ENCODE measurements around the gene MACROD2.

The MACROD2 gene

GRCh38 chr20:15379681-15380296 is 1384.5 kb downstream of the MACROD2 start:
- no peaks in the 10 kb centered on the region for H3K4me1 ChIP-seq (ENCODE audit: control insufficient read depth in 1 of 2, insufficient read depth in 1 of 2, low read depth in 1 of 2, low read length in 1 of 2)
- H3K4me3 ChIP-seq (ENCODE audit: low read depth in 1 of 2, low read length in 1 of 2), result no peak overlapping the region
- TF ChIP-seq CTCF (IDR thresholded peaks at IDR 0.05), result no peak
- no peaks in the 10 kb centered on the region for H3K9me3 ChIP-seq
- H3K27ac ChIP-seq, result no peak overlapping the region
- H3K27me3 ChIP-seq, result no peaks in the 10 kb centered on the region
- no peaks in the 10 kb centered on the region for H3K36me3 ChIP-seq

- TF ChIP-seq CTCF (IDR thresholded peaks at IDR 0.05), result no peak
- H3K27me3 ChIP-seq, result no peaks in the 10 kb centered on the region
- H3K9me3 ChIP-seq, result no peaks in the 10 kb centered on the region
- H3K27ac ChIP-seq, result no peak overlapping the region
- H3K4me1 ChIP-seq (ENCODE audit: control insufficient read depth in 1 of 2, insufficient read depth in 1 of 2, low read depth in 1 of 2, low read length in 1 of 2), result no peaks in the 10 kb centered on the region
- no peaks in the 10 kb centered on the region for H3K36me3 ChIP-seq
- no peak overlapping the region for H3K4me3 ChIP-seq (ENCODE audit: low read depth in 1 of 2, low read length in 1 of 2)
These were observed 1385.5 kb downstream of the MACROD2 start for GRCh38 chr20:15380770-15381169.

GRCh38 chr20:15387228-15387627 is 1391.9 kb downstream of the MACROD2 start:
- TF ChIP-seq CTCF (IDR thresholded peaks at IDR 0.05), result no peak
- H3K27me3 ChIP-seq, result no peaks in the 10 kb centered on the region
- H3K27ac ChIP-seq, result no peak overlapping the region
- no peaks in the 10 kb centered on the region for H3K9me3 ChIP-seq
- H3K4me3 ChIP-seq (ENCODE audit: low read depth in 1 of 2, low read length in 1 of 2), result no peak overlapping the region
- H3K4me1 ChIP-seq (ENCODE audit: control insufficient read depth in 1 of 2, insufficient read depth in 1 of 2, low read depth in 1 of 2, low read length in 1 of 2), result no peaks in the 10 kb centered on the region
- H3K36me3 ChIP-seq, result no peaks in the 10 kb centered on the region

GRCh38 chr20:15395457-15395856 is 1400.1 kb downstream of the MACROD2 start:
- H3K27ac ChIP-seq, result no peak overlapping the region
- TF ChIP-seq CTCF (IDR thresholded peaks at IDR 0.05), result no peak
- no peaks in the 10 kb centered on the region for H3K36me3 ChIP-seq
- H3K4me3 ChIP-seq (ENCODE audit: low read depth in 1 of 2, low read length in 1 of 2), result no peak overlapping the region
- no peaks in the 10 kb centered on the region for H3K9me3 ChIP-seq
- H3K4me1 ChIP-seq (ENCODE audit: control insufficient read depth in 1 of 2, insufficient read depth in 1 of 2, low read depth in 1 of 2, low read length in 1 of 2), result no peaks in the 10 kb centered on the region
- no peaks in the 10 kb centered on the region for H3K27me3 ChIP-seq

DNA sequence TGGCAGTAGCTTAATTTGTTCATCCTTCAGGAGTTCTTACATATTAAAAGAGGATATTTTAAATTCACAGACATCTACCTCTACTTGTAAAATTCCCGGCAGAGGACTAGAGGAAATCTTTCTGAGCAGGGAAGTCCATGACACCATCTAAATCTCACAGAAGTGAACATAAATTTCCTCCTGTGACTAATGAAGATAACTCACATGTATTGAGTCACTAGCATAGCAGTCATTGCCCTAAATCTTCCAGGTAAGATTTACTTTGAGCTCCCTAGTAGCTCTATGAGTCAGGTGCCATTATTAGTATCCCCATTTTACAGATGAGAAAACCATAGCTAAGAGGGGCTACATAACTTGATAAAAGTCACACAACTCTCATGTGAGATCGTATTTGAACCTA is 1400.7 kb downstream of the MACROD2 start:
- Histone ChIP-seq H3K9me3 (no peaks in the 10 kb centered on the region), H3K27me3 (no peaks in the 10 kb centered on the region), H3K4me3 (ENCODE audit: low read depth in 1 of 2, low read length in 1 of 2) (no peak overlapping the region), H3K36me3 (no peaks in the 10 kb centered on the region), H3K4me1 (ENCODE audit: control insufficient read depth in 1 of 2, insufficient read depth in 1 of 2, low read depth in 1 of 2, low read length in 1 of 2) (no peaks in the 10 kb centered on the region), H3K27ac (no peak overlapping the region)
- no peak for TF ChIP-seq CTCF (IDR thresholded peaks at IDR 0.05)

DNA sequence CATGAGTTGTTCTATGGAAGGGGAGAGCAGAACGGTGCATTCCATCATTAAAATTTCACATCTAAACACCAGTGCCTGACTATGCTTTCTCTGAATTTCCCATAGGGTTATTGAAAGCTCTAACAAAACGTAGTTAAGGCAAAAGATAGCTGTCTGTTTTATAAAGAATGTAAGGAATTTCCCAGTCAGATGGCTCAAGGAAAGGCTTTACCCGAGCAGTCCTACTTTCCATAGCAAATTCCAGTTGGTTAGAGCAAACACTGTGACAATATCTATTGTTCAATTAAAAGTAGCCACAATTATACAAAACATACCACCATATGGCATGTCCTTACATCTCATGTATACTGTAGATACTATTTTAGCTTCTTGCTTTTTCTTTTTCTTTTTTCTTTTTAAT is 1401.6 kb downstream of the MACROD2 start:
- no peaks in the 10 kb centered on the region for H3K9me3 ChIP-seq

More for the DNA sequence above, 1401.6 kb downstream of the MACROD2 start:
- no peak for TF ChIP-seq CTCF (IDR thresholded peaks at IDR 0.05)
- no peaks in the 10 kb centered on the region for H3K4me1 ChIP-seq (ENCODE audit: control insufficient read depth in 1 of 2, insufficient read depth in 1 of 2, low read depth in 1 of 2, low read length in 1 of 2)
- H3K4me3 ChIP-seq (ENCODE audit: low read depth in 1 of 2, low read length in 1 of 2), result no peak overlapping the region
- no peaks in the 10 kb centered on the region for H3K36me3 ChIP-seq
- no peaks in the 10 kb centered on the region for H3K27me3 ChIP-seq
- no peak overlapping the region for H3K27ac ChIP-seq
